Mucosa of rectum (tissue), 2 donors: ENCODE data around the gene HLA-A.
A peak's percentile ranks its signal among the peaks of the same experiment; 100 is the strongest.
"Not testable (repeated sequence)": the region's sequence is repeated elsewhere in the genome, so short reads cannot be mapped to it uniquely, and the experiment has no call there.

Experiments used
- H3K27ac ChIP-seq, 2 donors: one replicate each; pipeline ENCODE4 v1.7.0; 2013; ENCODE audit warnings: inconsistent platforms in 2 of 2, low read depth in 2 of 2, low read length in 2 of 2
- H3K27me3 ChIP-seq, 2 donors: one replicate each; pipeline ENCODE4 v1.7.0; 2013; ENCODE audit warnings: low read length in 2 of 2; ENCODE audit not compliant: control insufficient read depth in 2 of 2, insufficient read depth in 2 of 2
- H3K36me3 ChIP-seq, 2 donors: one replicate each; pipeline ENCODE4 v1.7.0; 2013; ENCODE audit warnings: low read length in 2 of 2; ENCODE audit not compliant: control insufficient read depth in 2 of 2, insufficient read depth in 2 of 2
- H3K4me1 ChIP-seq, 2 donors: one replicate each; pipeline ENCODE4 v1.7.0; 2013; ENCODE audit warnings: low read length in 2 of 2, mild to moderate bottlenecking in 1 of 2; ENCODE audit not compliant: control insufficient read depth in 2 of 2, insufficient read depth in 2 of 2
- H3K4me3 ChIP-seq, 2 donors: one replicate each; pipeline ENCODE4 v1.7.0; 2013; ENCODE audit warnings: low read length in 2 of 2
- H3K9ac ChIP-seq, 2 donors: one replicate each; pipeline ENCODE4 v1.7.0; 2013; ENCODE audit warnings: low read length in 2 of 2, low read depth in 1 of 2, mild to moderate bottlenecking in 1 of 2
- H3K9me3 ChIP-seq, 2 donors: one replicate each; pipeline ENCODE4 v1.7.0; 2013; ENCODE audit warnings: low read length in 2 of 2; ENCODE audit not compliant: control insufficient read depth in 2 of 2
- donor health status: healthy.
- donor health status: Normal muscosa, but diverticular disease.

Gene HLA-A

GRCh38 chr6:29930047-29930446 is 12.3 kb upstream of the HLA-A start:
- H3K9ac ChIP-seq, H3K9me3 ChIP-seq, H3K36me3 ChIP-seq, H3K27ac ChIP-seq, H3K4me3 ChIP-seq, H3K27me3 ChIP-seq: not testable (repeated sequence)
- peaks cover 6 to 13% of the 10 kb centered on the region in 2 donors for H3K4me1 ChIP-seq

DNA sequence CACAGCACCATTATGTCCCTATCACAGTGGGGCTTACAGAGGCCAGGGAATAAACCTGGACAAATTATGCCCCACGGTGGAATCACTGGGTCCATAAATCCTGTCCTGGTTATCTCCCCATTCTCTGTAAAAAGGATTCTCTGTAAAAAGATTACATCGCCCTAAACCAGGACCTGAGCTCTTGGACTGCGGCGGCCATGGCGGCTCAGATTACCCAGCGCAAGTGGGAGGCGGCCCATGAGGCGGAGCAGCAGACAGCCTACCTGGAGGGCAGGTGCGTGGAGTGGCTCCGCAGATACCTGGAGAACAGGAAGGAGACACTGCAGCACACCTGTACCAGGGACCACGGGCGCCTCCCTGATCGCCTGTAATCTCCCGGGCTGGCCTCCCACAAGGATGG is 8.4 kb upstream of the HLA-A start:
- H3K27ac ChIP-seq, result no peak overlapping the region
- H3K9ac ChIP-seq, result no peak overlapping the region
- H3K27me3 ChIP-seq, result no peaks in the 10 kb centered on the region
- no peaks in the 10 kb centered on the region for H3K36me3 ChIP-seq
- H3K4me1 ChIP-seq, result no peaks in the 10 kb centered on the region
- no peaks in the 10 kb centered on the region for H3K9me3 ChIP-seq
- H3K4me3 ChIP-seq, result no peak overlapping the region

GRCh38 chr6:29935273-29935955 is 6.9 kb upstream of the HLA-A start:
- Histone ChIP-seq H3K27ac (no peak overlapping the region), H3K9ac (no peak overlapping the region), H3K9me3 (no peaks in the 10 kb centered on the region), H3K36me3 (no peaks in the 10 kb centered on the region), H3K4me3 (no peak overlapping the region), H3K27me3 (no peaks in the 10 kb centered on the region), H3K4me1 (no peaks in the 10 kb centered on the region)

DNA sequence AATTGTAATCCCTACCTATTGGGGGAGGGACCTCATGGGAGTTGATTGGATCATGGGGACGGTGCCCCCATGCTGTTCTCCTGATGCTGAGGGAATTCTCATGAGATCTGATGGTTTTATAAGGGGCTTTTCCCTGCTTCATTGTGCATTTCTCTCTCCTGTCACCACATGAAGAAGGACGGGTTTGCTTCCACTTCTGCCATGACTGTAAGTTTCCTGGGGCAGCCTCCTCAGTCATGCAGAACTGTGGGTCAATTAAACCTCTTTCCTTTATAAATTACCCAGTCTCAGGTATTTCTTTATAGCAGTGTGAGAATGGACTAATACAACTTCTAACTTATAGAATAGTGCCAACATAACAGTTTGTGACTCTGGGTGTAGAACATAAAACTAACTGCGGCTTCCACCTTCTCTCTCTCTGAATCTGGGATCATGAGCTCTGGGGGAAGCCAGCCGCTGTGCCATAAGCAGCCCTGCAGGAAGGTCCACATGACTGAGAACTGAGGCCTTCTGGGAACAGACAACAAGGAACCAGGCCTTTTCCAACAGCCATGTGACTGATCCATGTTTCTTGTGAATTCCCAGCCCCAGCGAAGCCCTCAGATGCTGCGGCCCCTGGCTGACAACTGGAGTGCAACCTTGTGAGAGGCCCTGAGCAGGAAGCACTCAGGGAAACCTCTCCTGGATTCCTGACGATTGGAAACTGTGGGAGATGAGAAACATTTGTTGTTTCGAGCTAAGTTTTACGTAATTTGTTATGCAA is 3.4 kb upstream of the HLA-A start:
- no peak overlapping the region for H3K27ac ChIP-seq
- no peaks in the 10 kb centered on the region for H3K27me3 ChIP-seq
- peaks cover 0 to 4% of the 10 kb centered on the region in 2 donors for H3K36me3 ChIP-seq
- no peak overlapping the region for H3K4me3 ChIP-seq
- no peaks in the 10 kb centered on the region for H3K9me3 ChIP-seq
- peaks cover 3 to 8% of the 10 kb centered on the region in 2 donors for H3K4me1 ChIP-seq
- no peak overlapping the region for H3K9ac ChIP-seq

- Histone ChIP-seq H3K9ac (peak overlapping the region; percentile 52 to 96), H3K9me3 (no peaks in the 10 kb centered on the region), H3K27me3 (no peaks in the 10 kb centered on the region), H3K27ac (peak overlapping the region in 1 of 2 donors; percentile 90), H3K4me3 (no peak overlapping the region), H3K4me1 (peaks cover 18 to 21% of the 10 kb centered on the region in 2 donors), H3K36me3 (peaks cover 8 to 20% of the 10 kb centered on the region in 2 donors)
Observed at GRCh38 chr6:29941016-29941415, 1.3 kb upstream of the HLA-A start.

- Histone ChIP-seq H3K27me3 (no peaks in the 10 kb centered on the region), H3K4me3 (peak overlapping the region; percentile 85 to 88), H3K27ac (peak overlapping the region; percentile 90 to 91), H3K36me3 (peaks cover 12 to 20% of the 10 kb centered on the region in 2 donors), H3K4me1 (peaks cover 18 to 21% of the 10 kb centered on the region in 2 donors), H3K9ac (peak overlapping the region; percentile 93 to 96), H3K9me3 (no peaks in the 10 kb centered on the region)
Observed at GRCh38 chr6:29941471-29941870, 861 bp upstream of the HLA-A start.

DNA sequence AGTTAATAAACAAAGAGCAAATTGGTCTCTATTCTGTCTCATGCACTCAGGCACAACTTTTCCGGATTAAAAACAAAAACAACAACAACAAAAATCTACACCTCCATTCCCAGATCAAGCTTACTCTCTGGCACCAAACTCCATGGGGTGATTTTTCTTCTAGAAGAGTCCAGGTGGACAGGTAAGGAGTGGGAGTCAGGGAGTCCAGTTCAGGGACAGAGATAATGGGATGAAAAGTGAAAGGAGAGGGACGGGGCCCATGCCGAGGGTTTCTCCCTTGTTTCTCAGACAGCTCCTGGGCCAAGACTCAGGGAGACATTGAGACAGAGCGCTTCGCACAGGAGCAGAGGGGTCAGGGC is 437 bp upstream of the HLA-A start:
- H3K27me3 ChIP-seq, result no peaks in the 10 kb centered on the region
- H3K9ac ChIP-seq, result peak overlapping the region; percentile 93 to 96
- peaks cover 12 to 22% of the 10 kb centered on the region in 2 donors for H3K36me3 ChIP-seq
- H3K4me1 ChIP-seq, result peaks cover 18 to 21% of the 10 kb centered on the region in 2 donors
- peak overlapping the region; percentile 85 to 88 for H3K4me3 ChIP-seq
- peak overlapping the region; percentile 90 to 91 for H3K27ac ChIP-seq
- no peaks in the 10 kb centered on the region for H3K9me3 ChIP-seq

DNA sequence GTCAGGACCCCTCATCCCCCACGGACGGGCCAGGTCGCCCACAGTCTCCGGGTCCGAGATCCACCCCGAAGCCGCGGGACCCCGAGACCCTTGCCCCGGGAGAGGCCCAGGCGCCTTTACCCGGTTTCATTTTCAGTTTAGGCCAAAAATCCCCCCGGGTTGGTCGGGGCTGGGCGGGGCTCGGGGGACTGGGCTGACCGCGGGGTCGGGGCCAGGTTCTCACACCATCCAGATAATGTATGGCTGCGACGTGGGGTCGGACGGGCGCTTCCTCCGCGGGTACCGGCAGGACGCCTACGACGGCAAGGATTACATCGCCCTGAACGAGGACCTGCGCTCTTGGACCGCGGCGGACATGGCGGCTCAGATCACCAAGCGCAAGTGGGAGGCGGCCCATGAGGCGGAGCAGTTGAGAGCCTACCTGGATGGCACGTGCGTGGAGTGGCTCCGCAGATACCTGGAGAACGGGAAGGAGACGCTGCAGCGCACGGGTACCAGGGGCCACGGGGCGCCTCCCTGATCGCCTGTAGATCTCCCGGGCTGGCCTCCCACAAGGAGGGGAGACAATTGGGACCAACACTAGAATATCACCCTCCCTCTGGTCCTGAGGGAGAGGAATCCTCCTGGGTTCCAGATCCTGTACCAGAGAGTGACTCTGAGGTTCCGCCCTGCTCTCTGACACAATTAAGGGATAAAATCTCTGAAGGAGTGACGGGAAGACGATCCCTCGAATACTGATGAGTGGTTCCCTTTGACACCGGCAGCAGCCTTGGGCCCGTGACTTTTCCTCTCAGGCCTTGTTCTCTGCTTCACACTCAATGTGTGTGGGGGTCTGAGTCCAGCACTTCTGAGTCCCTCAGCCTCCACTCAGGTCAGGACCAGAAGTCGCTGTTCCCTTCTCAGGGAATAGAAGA is 978 bp downstream of the HLA-A start:
- Histone ChIP-seq H3K4me3 (peak overlapping the region; percentile 85 to 88), H3K9me3 (no peaks in the 10 kb centered on the region), H3K27ac (peak overlapping the region; percentile 90 to 91), H3K27me3 (no peaks in the 10 kb centered on the region), H3K4me1 (peaks cover 18 to 21% of the 10 kb centered on the region in 2 donors), H3K9ac (peak overlapping the region; percentile 93 to 96), H3K36me3 (peaks cover 15 to 32% of the 10 kb centered on the region in 2 donors)

- no peaks in the 10 kb centered on the region for H3K9me3 ChIP-seq
- H3K27me3 ChIP-seq, result no peaks in the 10 kb centered on the region
- no peak overlapping the region for H3K27ac ChIP-seq
- H3K4me3 ChIP-seq, result peak overlapping the region; percentile 33 to 50
- peak overlapping the region; percentile 8 to 25 for H3K9ac ChIP-seq
- H3K36me3 ChIP-seq, result peaks cover 19 to 47% of the 10 kb centered on the region in 2 donors
- H3K4me1 ChIP-seq, result peaks cover 18 to 21% of the 10 kb centered on the region in 2 donors
Observed at GRCh38 chr6:29945281-29945820, 3.0 kb downstream of the HLA-A start.
